HepG2 (cell line): ENCODE data around the gene CHMP6. TPM values are rescaled to one million over a fixed set of nuclear protein-coding genes. Genes with fewer than 3 reads are reported as not detected.
A peak's percentile ranks its signal among the peaks of the same experiment; 100 is the strongest.

ENCODE experiments used
- AKAP8 ChIP-seq: sonication (generic); formaldehyde crosslinking; IDR thresholded peaks from 2 replicates; pipeline ENCODE4 v1.5.1; 2020; ENCODE audit warnings: mild to moderate bottlenecking, missing genetic modification reagents
- CBX5 ChIP-seq: sonication (generic); formaldehyde crosslinking; IDR thresholded peaks from 2 replicates; pipeline ENCODE4 v1.4.0; 2020; ENCODE audit warnings: missing genetic modification reagents, borderline replicate concordance
- HNRNPL ChIP-seq: fragments of 200-400 bp; formaldehyde crosslinking; IDR thresholded peaks from 2 replicates; pipeline ENCODE4 v1.6.1; 2017; ENCODE audit warnings: mild to moderate bottlenecking, low read depth, low read length
- RBM39 ChIP-seq: fragments of 200-400 bp; formaldehyde crosslinking; IDR thresholded peaks from one replicate; pipeline ENCODE4 v1.6.1; 2018; ENCODE audit warnings: antibody characterized with exemption, mild to moderate bottlenecking, low read depth, low read length; ENCODE audit not compliant: poor library complexity, severe bottlenecking
- SIN3B ChIP-seq: fragments of 150-350 bp; IDR thresholded peaks from 2 replicates; pipeline ENCODE4 v1.6.1; 2014; ENCODE audit warnings: low read length
- SRSF1 ChIP-seq: fragments of 200-400 bp; formaldehyde crosslinking; optimal IDR thresholded peaks from 2 replicates; pipeline ENCODE3; 2017; ENCODE audit warnings: mild to moderate bottlenecking, low read depth, low read length, moderate library complexity
- TBL1XR1 ChIP-seq: fragments of 150-350 bp; IDR thresholded peaks from 2 replicates; pipeline ENCODE4 v1.6.1; 2014; ENCODE audit warnings: borderline replicate concordance, low read length; ENCODE audit not compliant: partially characterized antibody
- THYN1 ChIP-seq: sonication (generic); formaldehyde crosslinking; IDR thresholded peaks from 2 replicates; pipeline ENCODE4 v1.8.1; 2023; ENCODE audit warnings: low read depth, mild to moderate bottlenecking, moderate library complexity, missing genetic modification reagents, borderline replicate concordance
- ZBTB7A ChIP-seq: sonication (generic); formaldehyde crosslinking; IDR thresholded peaks from 2 replicates; pipeline ENCODE4 v1.8.0; 2022; ENCODE audit warnings: mild to moderate bottlenecking, missing genetic modification reagents
- ZHX2 ChIP-seq, 2 experiments: sonication (generic) in 1 of 2; formaldehyde crosslinking in 1 of 2; IDR thresholded peaks; 2 replicates each; pipeline versions ENCODE4 v1.6.1 to v1.9.0; 2014 to 2022; ENCODE audit warnings: antibody characterized with exemption in 1 of 2, borderline replicate concordance in 1 of 2, inconsistent platforms in 1 of 2, low read depth in 1 of 2, missing genetic modification reagents in 1 of 2
- ZNF460 ChIP-seq: sonication (generic); formaldehyde crosslinking; IDR thresholded peaks from 2 replicates; pipeline ENCODE4 v1.5.1; 2020; ENCODE audit warnings: missing genetic modification reagents, mild to moderate bottlenecking, borderline replicate concordance
- ZNF790 ChIP-seq: sonication (generic); formaldehyde crosslinking; IDR thresholded peaks from 2 replicates; pipeline ENCODE4 v1.8.0; 2022; ENCODE audit warnings: missing genetic modification reagents, mild to moderate bottlenecking, borderline replicate concordance
- ZNF883 ChIP-seq: sonication (generic); formaldehyde crosslinking; IDR thresholded peaks from 2 replicates; pipeline ENCODE4 v1.5.1; 2020; ENCODE audit warnings: mild to moderate bottlenecking, missing genetic modification reagents; ENCODE audit errors: not compliant biosample characterization
- ZNF891 ChIP-seq: sonication (generic); formaldehyde crosslinking; IDR thresholded peaks from 2 replicates; pipeline ENCODE4 v1.5.0; 2020; ENCODE audit warnings: mild to moderate bottlenecking, missing genetic modification reagents
- polyA plus RNA-seq, 8 experiments: library from polyadenylated mRNA; depleted of rRNA in 3 of 8; stranded (reverse) in 7 of 8; unstranded in 1 of 8; fragments of >200 nt; fragmentation: Illumina TruSeq in 4 of 8; extraction: Trizol in 4 of 8; gene quantifications; 2 replicates each; pipeline versions ENCODE4 v1.2.1 to v1.2.3, GENCODE V29; 2011 to 2016; ENCODE audit warnings: low read depth in 4 of 8, missing spikeins in 1 of 8, mixed read lengths in 1 of 8; ENCODE audit not compliant: insufficient read depth in 1 of 8
- total RNA-seq, 5 experiments: library from RNA; depleted of rRNA; stranded (reverse); fragments of >200 nt; fragmentation: Illumina TruSeq; extraction: Trizol; gene quantifications; 2 replicates each; pipeline ENCODE4 v1.2.3, GENCODE V29; 2016; ENCODE audit warnings: low read depth in 1 of 5
- TF ChIP-seq, protein P1 (sequence below): sonication (generic); formaldehyde crosslinking; IDR thresholded peaks from 2 replicates; pipeline ENCODE4 v1.4.0; 2020; ENCODE audit warnings: missing genetic modification reagents
- TF ChIP-seq, protein P2 (sequence below): conservative IDR thresholded peaks from 2 replicates; pipeline ENCODE4 v1.6.1; 2018; ENCODE audit warnings: missing genetic modification reagents

CHMP6 gene
- total and polyA plus RNA-seq, 2 of the 13 experiments (the other 11 are each of a cell fraction or from before 2014, with no cell fraction given) = 11.1 to 24.2 TPM

- TF ChIP-seq ZHX2 (IDR thresholded peaks at IDR 0.05; ENCODE audit: low read depth) (no peak), ZHX2 (CRISPR knock-in tag; IDR thresholded peaks at IDR 0.05; ENCODE audit: borderline replicate concordance) (no peak), ZBTB7A (CRISPR knock-in tag) (no peak), ZNF891 (CRISPR knock-in tag) (no peak), SRSF1 (peak; percentile 54), THYN1 (CRISPR knock-in tag) (no peak), SIN3B (no peak), CBX5 (CRISPR knock-in tag) (no peak), RBM39 (peak; percentile 35), ZNF883 (CRISPR knock-in tag) (no peak), ZNF790 (CRISPR knock-in tag) (no peak), HNRNPL (0 out of 2 replicates have a peak, but pooled peaks have one; percentile 64), AKAP8 (CRISPR knock-in tag) (0 out of 2 replicates have a peak, but pooled peaks have one; percentile 51), ZNF460 (CRISPR knock-in tag) (no peak), TBL1XR1 (no peak)
- TF ChIP-seq, protein P1, sequence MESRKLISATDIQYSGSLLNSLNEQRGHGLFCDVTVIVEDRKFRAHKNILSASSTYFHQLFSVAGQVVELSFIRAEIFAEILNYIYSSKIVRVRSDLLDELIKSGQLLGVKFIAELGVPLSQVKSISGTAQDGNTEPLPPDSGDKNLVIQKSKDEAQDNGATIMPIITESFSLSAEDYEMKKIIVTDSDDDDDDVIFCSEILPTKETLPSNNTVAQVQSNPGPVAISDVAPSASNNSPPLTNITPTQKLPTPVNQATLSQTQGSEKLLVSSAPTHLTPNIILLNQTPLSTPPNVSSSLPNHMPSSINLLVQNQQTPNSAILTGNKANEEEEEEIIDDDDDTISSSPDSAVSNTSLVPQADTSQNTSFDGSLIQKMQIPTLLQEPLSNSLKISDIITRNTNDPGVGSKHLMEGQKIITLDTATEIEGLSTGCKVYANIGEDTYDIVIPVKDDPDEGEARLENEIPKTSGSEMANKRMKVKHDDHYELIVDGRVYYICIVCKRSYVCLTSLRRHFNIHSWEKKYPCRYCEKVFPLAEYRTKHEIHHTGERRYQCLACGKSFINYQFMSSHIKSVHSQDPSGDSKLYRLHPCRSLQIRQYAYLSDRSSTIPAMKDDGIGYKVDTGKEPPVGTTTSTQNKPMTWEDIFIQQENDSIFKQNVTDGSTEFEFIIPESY = peak; percentile 94
- TF ChIP-seq, protein P2, sequence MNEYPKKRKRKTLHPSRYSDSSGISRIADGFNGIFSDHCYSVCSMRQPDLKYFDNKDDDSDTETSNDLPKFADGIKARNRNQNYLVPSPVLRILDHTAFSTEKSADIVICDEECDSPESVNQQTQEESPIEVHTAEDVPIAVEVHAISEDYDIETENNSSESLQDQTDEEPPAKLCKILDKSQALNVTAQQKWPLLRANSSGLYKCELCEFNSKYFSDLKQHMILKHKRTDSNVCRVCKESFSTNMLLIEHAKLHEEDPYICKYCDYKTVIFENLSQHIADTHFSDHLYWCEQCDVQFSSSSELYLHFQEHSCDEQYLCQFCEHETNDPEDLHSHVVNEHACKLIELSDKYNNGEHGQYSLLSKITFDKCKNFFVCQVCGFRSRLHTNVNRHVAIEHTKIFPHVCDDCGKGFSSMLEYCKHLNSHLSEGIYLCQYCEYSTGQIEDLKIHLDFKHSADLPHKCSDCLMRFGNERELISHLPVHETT (CRISPR knock-in tag) = no peak
Observed at GRCh38 chr17:81040791-81041337, 49.2 kb downstream of the CHMP6 start (continued).
